PC-3 (cell line): ENCODE measurements around the gene C6orf118.

Experiments used
- EZH2phosphoT487 ChIP-seq: fragments of 300-600 bp; sonication (generic); IDR thresholded peaks from 2 replicates; pipeline ENCODE4 v1.6.1; 2018; ENCODE audit warnings: mild to moderate bottlenecking, antibody characterized with exemption, low read length, borderline replicate concordance
- TF ChIP-seq, protein P1 (sequence below): fragments of 300-600 bp; sonication (generic); conservative IDR thresholded peaks from 2 replicates; pipeline ENCODE4 v1.5.1; 2017; ENCODE audit warnings: antibody characterized with exemption, low read depth, mild to moderate bottlenecking, low read length

DNA sequence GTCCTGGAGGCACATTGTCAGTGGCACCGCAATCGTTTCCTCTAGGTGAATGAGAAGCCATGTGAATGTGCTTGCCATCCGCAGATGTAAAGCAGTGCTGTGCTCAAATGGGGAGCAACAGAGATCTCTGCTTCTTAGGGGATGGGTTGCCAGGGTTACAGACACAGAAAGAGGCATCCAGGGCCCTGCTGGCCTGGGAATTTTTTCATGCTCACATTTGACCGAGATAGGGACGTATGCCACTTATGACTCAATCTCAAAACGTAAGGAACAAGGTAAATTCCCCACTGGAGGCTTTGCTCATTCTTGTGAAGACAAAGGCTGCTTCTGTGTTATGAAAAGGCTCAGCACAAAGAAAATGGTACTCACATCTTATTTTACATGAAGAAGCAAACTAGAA lies 11.0 kb downstream of the C6orf118 start:
- TF ChIP-seq EZH2phosphoT487, result no peak
- TF ChIP-seq, protein P1, sequence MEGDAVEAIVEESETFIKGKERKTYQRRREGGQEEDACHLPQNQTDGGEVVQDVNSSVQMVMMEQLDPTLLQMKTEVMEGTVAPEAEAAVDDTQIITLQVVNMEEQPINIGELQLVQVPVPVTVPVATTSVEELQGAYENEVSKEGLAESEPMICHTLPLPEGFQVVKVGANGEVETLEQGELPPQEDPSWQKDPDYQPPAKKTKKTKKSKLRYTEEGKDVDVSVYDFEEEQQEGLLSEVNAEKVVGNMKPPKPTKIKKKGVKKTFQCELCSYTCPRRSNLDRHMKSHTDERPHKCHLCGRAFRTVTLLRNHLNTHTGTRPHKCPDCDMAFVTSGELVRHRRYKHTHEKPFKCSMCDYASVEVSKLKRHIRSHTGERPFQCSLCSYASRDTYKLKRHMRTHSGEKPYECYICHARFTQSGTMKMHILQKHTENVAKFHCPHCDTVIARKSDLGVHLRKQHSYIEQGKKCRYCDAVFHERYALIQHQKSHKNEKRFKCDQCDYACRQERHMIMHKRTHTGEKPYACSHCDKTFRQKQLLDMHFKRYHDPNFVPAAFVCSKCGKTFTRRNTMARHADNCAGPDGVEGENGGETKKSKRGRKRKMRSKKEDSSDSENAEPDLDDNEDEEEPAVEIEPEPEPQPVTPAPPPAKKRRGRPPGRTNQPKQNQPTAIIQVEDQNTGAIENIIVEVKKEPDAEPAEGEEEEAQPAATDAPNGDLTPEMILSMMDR, result no peak
